ENCODE results near the gene PCYOX1L.
"Not testable (repeated sequence)": the region's sequence is repeated elsewhere in the genome, so short reads cannot be mapped to it uniquely, and the experiment has no call there.

Gene PCYOX1L

GRCh38 chr5:149383399-149383798, 25.6 kb downstream of the PCYOX1L start:
- no peak for DNase-seq (ENCODE audit: low read depth in 1 of 2, low spot score in 1 of 2)

- no peak for DNase-seq (ENCODE audit: low read depth in 1 of 2, low spot score in 1 of 2)
Measured at GRCh38 chr5:149386166-149386565, 28.3 kb downstream of the PCYOX1L start.

- DNase-seq (ENCODE audit: low read depth in 1 of 2, low spot score in 1 of 2), result no peak
Measured at GRCh38 chr5:149387081-149387631, 29.3 kb downstream of the PCYOX1L start.

- no peak for DNase-seq (ENCODE audit: low read depth in 1 of 2, low spot score in 1 of 2)
Measured at GRCh38 chr5:149387982-149388381, 30.1 kb downstream of the PCYOX1L start.

DNA sequence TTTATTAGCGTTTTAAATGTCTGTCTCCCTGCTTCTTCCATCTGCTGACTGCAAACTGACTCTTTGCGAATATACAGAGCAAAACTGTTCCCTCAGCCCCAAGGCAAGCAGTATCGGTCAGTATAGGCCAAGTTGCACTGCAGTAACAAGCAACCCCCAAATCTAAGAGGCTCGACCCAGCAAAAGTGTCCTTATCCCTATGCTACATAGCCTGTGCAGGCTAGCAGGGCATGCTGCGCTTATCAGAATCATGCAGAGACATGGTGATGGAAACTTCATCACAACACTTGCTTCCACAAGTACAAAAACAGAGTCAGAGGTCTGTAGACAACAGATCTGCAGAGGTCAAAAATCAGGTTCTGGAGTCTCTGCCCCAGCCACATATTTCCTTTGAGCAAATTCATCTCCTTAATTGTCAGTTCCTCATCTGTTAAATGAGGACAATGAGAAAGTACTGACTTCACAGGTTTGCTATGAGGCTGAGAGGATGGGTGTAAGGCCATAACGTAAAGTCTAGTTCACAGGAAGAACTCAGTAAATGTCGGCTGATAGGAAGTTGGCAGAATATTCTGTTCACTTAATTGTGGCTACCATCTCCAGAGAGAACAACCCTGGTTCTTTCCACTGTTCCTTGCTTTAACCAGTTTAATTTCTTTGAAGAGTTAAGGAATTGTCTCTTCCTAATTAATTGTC, 30.8 kb downstream of the PCYOX1L start:
- DNase-seq (ENCODE audit: low read depth in 1 of 2, low spot score in 1 of 2), result no peak

GRCh38 chr5:149389552-149390495, 32.0 kb downstream of the PCYOX1L start:
- no peak for DNase-seq (ENCODE audit: low read depth in 1 of 2, low spot score in 1 of 2)

- not testable (repeated sequence) for DNase-seq (ENCODE audit: low read depth in 1 of 2, low spot score in 1 of 2)
Measured at GRCh38 chr5:149391076-149391475, 33.2 kb downstream of the PCYOX1L start.

DNA sequence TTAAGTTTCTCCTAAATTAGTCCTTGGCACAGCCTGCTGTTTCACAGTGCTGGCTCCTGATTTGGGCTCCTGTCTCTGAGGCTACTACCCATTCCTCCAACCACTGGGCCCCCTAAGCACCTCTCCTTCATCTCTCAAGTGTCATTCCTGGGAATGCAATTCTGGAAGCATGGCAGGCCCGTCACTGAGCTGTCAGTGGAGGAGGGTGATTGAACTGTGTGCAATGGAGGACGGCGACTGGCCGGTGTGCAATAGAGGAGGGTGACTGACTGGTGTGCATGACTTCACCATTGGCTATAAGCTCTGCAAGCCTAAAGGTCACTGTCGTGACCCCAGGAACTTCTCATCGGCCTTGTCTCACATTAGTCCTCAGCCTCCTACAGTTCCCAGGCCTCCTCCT, 33.7 kb downstream of the PCYOX1L start:
- DNase-seq (ENCODE audit: low read depth in 1 of 2, low spot score in 1 of 2), result no peak

DNA sequence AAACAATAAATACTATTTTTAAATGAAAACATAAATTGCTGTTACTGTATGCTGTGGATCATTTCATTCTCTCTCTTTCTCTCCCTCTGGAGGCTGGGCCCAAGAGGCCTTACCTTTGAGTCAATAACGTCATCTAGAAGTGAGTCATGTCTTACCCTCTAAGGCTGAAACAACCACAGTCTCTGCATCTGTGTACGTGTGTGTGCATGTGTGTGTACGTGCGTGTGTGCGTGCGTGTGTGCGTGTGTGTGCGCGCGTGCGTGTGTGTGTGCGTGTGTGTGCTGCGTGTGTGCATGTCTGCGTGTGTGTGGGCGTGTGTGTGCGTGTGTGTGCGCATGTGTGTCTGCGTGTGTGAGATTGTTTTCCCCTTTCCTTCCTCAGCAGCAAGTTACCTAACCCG, 34.9 kb downstream of the PCYOX1L start:
- DNase-seq (ENCODE audit: low read depth in 1 of 2, low spot score in 1 of 2), result no peak

DNA sequence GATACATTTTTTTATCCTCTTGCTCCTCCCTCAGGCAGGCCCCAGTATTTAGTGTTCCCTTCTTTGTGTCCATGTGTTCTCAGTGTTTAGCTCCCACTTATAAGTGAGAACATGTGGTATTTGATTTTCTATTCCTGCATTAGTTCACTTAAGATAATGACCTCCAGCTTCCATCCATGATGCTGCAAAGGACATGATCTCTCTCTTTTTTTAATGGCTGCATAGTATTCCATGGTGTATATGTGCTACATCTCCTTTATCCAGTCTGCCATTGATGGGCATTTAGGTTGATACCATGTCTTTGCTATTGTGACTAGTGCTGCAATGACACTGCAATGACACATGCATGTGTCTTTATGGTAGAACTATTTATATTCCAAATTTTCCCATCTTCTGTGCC, 37.1 kb downstream of the PCYOX1L start:
- not testable (repeated sequence) for DNase-seq (ENCODE audit: low read depth in 1 of 2, low spot score in 1 of 2)

DNA sequence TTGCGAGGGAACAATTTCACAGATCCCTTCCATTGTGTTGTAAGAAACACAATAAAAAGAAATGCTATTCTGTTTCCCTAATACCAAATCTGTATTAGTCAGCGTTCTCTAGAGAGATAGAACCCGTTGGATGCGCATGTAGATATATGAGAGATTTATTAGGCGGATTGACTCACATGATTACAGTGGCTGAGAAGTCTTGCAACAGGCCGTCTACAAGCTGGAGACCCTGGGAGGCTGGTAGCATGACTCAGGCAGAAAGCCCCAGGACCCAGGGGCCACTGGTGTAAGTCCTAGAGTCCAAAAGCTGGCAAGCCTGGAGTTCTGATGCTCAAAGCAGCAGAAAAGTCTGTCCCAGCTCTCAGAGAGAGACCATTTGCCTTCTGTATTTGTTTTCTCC, 39.7 kb downstream of the PCYOX1L start:
- DNase-seq (ENCODE audit: low read depth in 1 of 2, low spot score in 1 of 2), result no peak

DNA sequence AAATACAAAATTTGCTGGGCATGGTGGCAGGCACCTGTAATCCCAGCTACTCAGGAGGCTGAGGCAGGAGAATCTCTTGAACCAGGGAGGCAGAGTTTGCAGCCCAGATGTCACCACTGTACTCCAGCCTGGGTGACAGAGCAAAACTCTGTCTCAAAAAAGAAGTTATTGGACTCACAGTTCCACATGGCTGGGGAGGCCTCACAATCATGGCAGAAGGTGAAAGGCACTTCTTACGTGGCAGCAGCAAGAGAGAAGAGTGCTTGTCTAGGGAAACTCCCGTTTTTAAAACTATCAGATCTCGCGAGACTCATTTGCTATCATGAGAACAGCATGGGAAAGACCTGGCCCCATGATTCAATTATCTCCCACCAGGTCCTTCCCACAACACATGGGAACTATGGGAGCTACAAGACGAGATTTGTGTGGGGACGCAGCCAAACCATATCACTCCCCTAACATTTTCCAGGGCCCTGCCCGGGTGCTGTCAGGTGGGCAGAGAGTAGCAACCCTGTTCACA, 41.0 kb downstream of the PCYOX1L start:
- not testable (repeated sequence) for DNase-seq (ENCODE audit: low read depth in 1 of 2, low spot score in 1 of 2)

- DNase-seq (ENCODE audit: low read depth in 1 of 2, low spot score in 1 of 2), result no peak
Measured at GRCh38 chr5:149399775-149400174, 41.9 kb downstream of the PCYOX1L start.

DNA sequence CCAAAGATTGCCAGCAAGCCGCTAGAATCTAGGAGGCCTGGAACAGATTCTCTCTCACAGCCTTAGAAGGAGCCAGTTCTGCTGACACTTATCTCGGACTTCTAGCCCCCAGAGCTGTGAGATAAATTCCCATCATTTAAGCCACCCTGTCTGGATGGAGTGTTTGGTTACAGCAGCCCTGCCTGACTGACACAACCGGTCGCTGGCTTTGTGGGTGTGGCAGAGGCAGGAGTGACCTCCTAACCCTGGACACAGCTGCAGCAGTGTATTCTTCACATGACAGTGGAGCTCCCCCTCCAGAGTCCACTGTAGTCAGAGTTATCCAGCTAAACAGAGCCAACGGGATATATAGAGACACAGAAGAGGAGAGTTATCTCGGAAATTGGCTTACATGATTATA, 42.5 kb downstream of the PCYOX1L start:
- DNase-seq (ENCODE audit: low read depth in 1 of 2, low spot score in 1 of 2), result no peak

GRCh38 chr5:149401051-149401450, 43.2 kb downstream of the PCYOX1L start:
- DNase-seq (ENCODE audit: low read depth in 1 of 2, low spot score in 1 of 2), result no peak

DNA sequence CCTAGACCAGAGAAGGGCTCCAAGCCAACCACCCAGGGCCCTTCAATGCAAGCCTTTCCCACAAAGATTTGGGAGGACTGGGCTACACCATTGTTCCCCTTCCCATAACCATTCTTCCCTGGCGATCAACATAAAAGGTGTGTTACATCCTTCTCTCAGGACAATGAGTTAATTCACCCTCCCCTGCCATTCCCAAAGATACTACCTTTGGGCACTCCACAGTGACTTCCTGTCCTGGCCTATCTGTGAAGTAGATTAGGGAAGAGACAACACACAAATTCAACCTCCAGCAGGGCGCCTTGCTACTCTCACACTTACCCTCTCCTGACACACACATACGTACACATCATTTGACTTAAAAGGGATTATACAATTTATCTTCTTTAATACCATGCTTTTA, 44.4 kb downstream of the PCYOX1L start:
- DNase-seq (ENCODE audit: low read depth in 1 of 2, low spot score in 1 of 2), result no peak

GRCh38 chr5:149403923-149404745, 46.3 kb downstream of the PCYOX1L start:
- no peak for DNase-seq (ENCODE audit: low read depth in 1 of 2, low spot score in 1 of 2)

- DNase-seq (ENCODE audit: low read depth in 1 of 2, low spot score in 1 of 2), result no peak
Measured at GRCh38 chr5:149404746-149405549, 47.1 kb downstream of the PCYOX1L start.

DNA sequence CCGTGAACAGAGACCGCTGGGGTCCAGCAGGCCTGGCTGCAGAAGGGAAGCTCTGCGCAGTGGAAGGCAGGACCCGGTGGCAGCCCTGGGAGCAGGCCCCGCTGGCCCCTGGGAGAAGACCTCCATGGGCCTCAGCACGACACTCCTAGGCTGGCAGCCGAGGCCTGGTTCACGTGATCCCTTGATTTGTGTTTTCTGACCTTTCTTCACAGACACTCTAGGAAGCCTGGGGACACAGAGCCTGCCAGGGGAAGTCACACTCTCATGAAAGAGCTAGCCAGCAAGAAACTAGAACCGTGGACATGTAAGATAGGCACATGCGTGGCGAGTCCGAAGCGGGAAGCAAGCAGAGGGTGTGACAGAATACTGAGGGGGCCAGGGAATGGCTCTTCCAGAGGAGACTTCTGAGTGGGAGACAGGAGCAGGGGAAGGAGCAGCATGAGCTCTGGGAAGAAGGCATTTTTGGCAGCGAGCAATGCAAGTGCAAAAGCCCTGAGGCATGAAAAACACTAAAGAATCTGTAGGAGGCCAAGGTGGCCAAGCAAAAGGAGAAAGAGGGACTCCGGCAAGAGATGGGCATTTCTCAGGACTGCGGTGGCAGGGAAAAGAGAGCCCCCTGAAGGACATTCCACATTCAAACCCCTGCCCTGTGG, 47.8 kb downstream of the PCYOX1L start:
- no peak for DNase-seq (ENCODE audit: low read depth in 1 of 2, low spot score in 1 of 2)

Data from activated CD4-positive, alpha-beta T cell treated with anti-CD3 and anti-CD28 coated beads, Interleukin-2, amount 50 U/mL, for 24 hours (primary cell).